ENCODE measurements around the gene HOXB5.

DNA sequence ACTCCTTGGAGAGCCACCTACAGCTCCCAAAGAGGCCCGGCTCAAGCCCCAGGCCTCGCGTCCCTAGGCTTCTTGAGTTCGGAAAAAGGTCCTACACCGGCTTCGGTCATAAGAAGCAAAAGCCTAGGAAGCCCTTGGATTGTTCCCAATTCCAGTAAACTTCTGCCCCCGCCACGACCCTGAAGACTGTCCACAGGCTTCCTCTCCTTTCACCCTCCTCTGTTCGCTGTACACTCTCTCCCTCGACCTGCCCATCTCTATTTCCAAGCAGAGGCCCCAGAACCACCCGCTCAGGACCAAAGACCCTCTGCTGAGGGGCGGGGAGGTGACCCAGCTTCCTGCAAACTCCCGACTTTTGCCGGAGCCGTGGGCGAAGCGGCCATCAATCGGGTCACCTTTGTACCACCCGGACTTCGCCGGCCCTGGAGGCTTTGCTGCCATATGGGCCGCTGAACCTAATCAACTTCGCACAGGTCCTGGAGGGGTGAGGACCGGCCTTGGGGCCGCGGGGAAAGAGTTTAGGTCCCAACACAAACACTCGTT, 51.4 kb downstream of the HOXB5 start:
- TF ChIP-seq, protein P1, sequence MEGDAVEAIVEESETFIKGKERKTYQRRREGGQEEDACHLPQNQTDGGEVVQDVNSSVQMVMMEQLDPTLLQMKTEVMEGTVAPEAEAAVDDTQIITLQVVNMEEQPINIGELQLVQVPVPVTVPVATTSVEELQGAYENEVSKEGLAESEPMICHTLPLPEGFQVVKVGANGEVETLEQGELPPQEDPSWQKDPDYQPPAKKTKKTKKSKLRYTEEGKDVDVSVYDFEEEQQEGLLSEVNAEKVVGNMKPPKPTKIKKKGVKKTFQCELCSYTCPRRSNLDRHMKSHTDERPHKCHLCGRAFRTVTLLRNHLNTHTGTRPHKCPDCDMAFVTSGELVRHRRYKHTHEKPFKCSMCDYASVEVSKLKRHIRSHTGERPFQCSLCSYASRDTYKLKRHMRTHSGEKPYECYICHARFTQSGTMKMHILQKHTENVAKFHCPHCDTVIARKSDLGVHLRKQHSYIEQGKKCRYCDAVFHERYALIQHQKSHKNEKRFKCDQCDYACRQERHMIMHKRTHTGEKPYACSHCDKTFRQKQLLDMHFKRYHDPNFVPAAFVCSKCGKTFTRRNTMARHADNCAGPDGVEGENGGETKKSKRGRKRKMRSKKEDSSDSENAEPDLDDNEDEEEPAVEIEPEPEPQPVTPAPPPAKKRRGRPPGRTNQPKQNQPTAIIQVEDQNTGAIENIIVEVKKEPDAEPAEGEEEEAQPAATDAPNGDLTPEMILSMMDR (IDR thresholded peaks at IDR 0.05) = no peak
- no peak for TF ChIP-seq POLR2A (IDR thresholded peaks at IDR 0.05)

All from testis (tissue), 2 donors.